Ishikawa (cell line): ENCODE results near the gene THOC5.

Experiments used
- CREB1 ChIP-seq: IDR thresholded peaks from 2 replicates; pipeline ENCODE4 v1.6.1; 2012; ENCODE audit warnings: low read depth
- EP300 ChIP-seq: IDR thresholded peaks from 2 replicates; pipeline ENCODE4 v1.6.1; 2012; ENCODE audit warnings: borderline replicate concordance
- NFIC ChIP-seq: IDR thresholded peaks from 2 replicates; pipeline ENCODE4 v1.6.1; 2012

DNA sequence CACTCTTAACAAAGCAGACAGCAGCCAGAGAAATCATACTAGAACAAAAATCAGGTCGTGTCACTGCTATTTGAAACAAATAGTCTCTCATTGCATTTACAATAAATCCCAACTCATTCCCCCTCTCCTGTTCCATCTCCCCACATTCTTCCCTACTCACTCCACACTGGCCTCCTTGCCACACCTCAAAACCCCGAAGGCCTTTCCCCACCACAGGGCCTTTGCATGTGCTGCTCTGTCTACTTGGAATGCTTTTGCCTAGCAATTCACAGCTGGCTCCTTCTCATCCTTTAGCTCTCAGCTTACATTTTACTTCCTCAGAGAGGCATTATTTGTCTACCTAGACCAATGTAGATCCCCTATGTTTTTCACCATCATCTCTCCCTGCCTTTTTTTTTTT is 6.3 kb upstream of the THOC5 start:
- no peak for TF ChIP-seq CREB1
- TF ChIP-seq NFIC, result no peak
- TF ChIP-seq EP300, result no peak
